Upper lobe of left lung (tissue), 6 donors: ENCODE results near the gene JMY. TPM values are rescaled to one million over a fixed set of nuclear protein-coding genes. Genes with fewer than 3 reads are reported as not detected.

ENCODE experiments used
- ATAC-seq, 2 donors: fragments of 200-7000 bp; cut with Tn5 transposase; one replicate each; pipeline ENCODE4 v1.9.1; 2022; ENCODE audit warnings: mild to moderate bottlenecking in 2 of 2, moderate library complexity in 2 of 2; ENCODE audit not compliant: low FRiP score in 2 of 2
- DNase-seq, 2 donors: peaks; one replicate each; pipeline ENCODE4 v3.0.0-alpha.2; 2019 to 2020
- H3K27ac ChIP-seq, 4 donors: fragments of 200-600 bp; sonication (generic); one replicate each; pipeline ENCODE4 v1.5.1; 2016 to 2019
- H3K27me3 ChIP-seq, 4 donors: fragments of 200-600 bp; sonication (generic); one replicate each; pipeline ENCODE4 v1.5.1; 2017 to 2019
- H3K36me3 ChIP-seq, 4 donors: fragments of 200-600 bp; sonication (generic); one replicate each; pipeline ENCODE4 v1.5.1; 2016 to 2019
- H3K4me1 ChIP-seq, 4 donors: fragments of 200-600 bp; sonication (generic); one replicate each; pipeline ENCODE4 v1.5.1; 2018 to 2019
- H3K4me3 ChIP-seq, 4 donors: fragments of 200-600 bp; sonication (generic); one replicate each; pipeline ENCODE4 v1.5.1; 2017 to 2019; ENCODE audit warnings: mild to moderate bottlenecking in 2 of 4, moderate library complexity in 1 of 4
- H3K9me3 ChIP-seq, 4 donors: fragments of 200-600 bp; sonication (generic); one replicate each; pipeline ENCODE4 v1.5.1; 2018 to 2019
- CTCF ChIP-seq, 6 experiments: fragments of 450-650 bp in 4 of 6; fragments of 200-600 bp in 2 of 6; sonication (generic) in 2 of 6; IDR thresholded peaks; one replicate each; pipeline ENCODE4 v1.5.1; 2016 to 2019; ENCODE audit warnings: antibody characterized with exemption in 6 of 6
- EP300 ChIP-seq, 4 donors: sonication (generic); formaldehyde crosslinking; IDR thresholded peaks; one replicate each; pipeline ENCODE4 v1.5.1; 2017; ENCODE audit warnings: antibody characterized with exemption in 4 of 4, control low read depth in 2 of 4
- POLR2A ChIP-seq, 4 donors: fragments of 450-650 bp; IDR thresholded peaks; one replicate each; pipeline ENCODE4 v1.5.1; 2016 to 2017; ENCODE audit warnings: antibody characterized with exemption in 4 of 4, mild to moderate bottlenecking in 2 of 4
- POLR2AphosphoS5 ChIP-seq, 2 donors: sonication (generic); formaldehyde crosslinking; IDR thresholded peaks; one replicate each; pipeline ENCODE4 v1.5.1; 2017; ENCODE audit warnings: antibody characterized with exemption in 2 of 2
- WGBS, 2 donors: methylation state at CpG; one replicate each; pipeline ENCODE4 v1.1.5; 2017 to 2018; 5-methylcytosine and 5-hydroxymethylcytosine counted together
- total RNA-seq, 6 donors: library from RNA; depleted of rRNA in 4 of 6; stranded (reverse); fragments of >200 nt in 4 of 6; gene quantifications; one replicate each; pipeline versions ENCODE4 v1.1.0 to v1.2.1, GENCODE V29; 2016 to 2021
- donor health status: DM: no; HTN: no; CAD: no; lungs with moderate emphysema.
- donor health status: DM: no; HTN: yes; CAD: no; lungs with severe emphysema.

The JMY gene
- total RNA-seq, 6 donors from 2014 or later = 7.9 to 28.8 (median 11.9) TPM

GRCh38 chr5:79318935-79319614 lies 83.1 kb downstream of the JMY start:
- Histone ChIP-seq H3K4me1 (no peaks in the 10 kb centered on the region), H3K27ac (no peak overlapping the region), H3K9me3 (no peaks in the 10 kb centered on the region), H3K36me3 (peaks cover 0 to 67% (median 15%) of the 10 kb centered on the region in 4 donors), H3K27me3 (no peaks in the 10 kb centered on the region), H3K4me3 (no peak overlapping the region)
- TF ChIP-seq EP300 (IDR thresholded peaks at IDR 0.05) = no peak
- no peak for TF ChIP-seq CTCF (IDR thresholded peaks at IDR 0.05)
- no peak for TF ChIP-seq POLR2A (IDR thresholded peaks at IDR 0.05)
- no peak for TF ChIP-seq POLR2AphosphoS5 (IDR thresholded peaks at IDR 0.05)
- peak in 1 of 2 donors; percentile 78 for ATAC-seq
- DNase-seq = no peak
- WGBS, 2 donors = 97 to 98% methylated on average over 3 of the region's 3 CpGs

GRCh38 chr5:79329453-79329852 lies 93.5 kb downstream of the JMY start:
- Histone ChIP-seq H3K4me1 (no peaks in the 10 kb centered on the region), H3K27me3 (no peaks in the 10 kb centered on the region), H3K9me3 (no peaks in the 10 kb centered on the region), H3K4me3 (no peak overlapping the region), H3K27ac (no peak overlapping the region), H3K36me3 (no peaks in the 10 kb centered on the region)
- TF ChIP-seq POLR2AphosphoS5 (IDR thresholded peaks at IDR 0.05) (no peak), POLR2A (IDR thresholded peaks at IDR 0.05) (no peak), EP300 (IDR thresholded peaks at IDR 0.05) (no peak), CTCF (IDR thresholded peaks at IDR 0.05) (no peak)
- no peak for ATAC-seq
- no peak for DNase-seq
- 81 to 82% methylated on average over 4 of the region's 4 CpGs for WGBS, 2 donors

- 83 to 87% methylated on average over 5 of the region's 5 CpGs for WGBS, 2 donors
- no peaks in the 10 kb centered on the region for H3K27me3 ChIP-seq
- H3K4me3 ChIP-seq = no peak overlapping the region
- ATAC-seq (no peak), DNase-seq (no peak)
- H3K9me3 ChIP-seq = no peaks in the 10 kb centered on the region
- no peak overlapping the region for H3K27ac ChIP-seq
- TF ChIP-seq POLR2AphosphoS5 (IDR thresholded peaks at IDR 0.05) (no peak), CTCF (IDR thresholded peaks at IDR 0.05) (no peak), EP300 (IDR thresholded peaks at IDR 0.05) (no peak), POLR2A (IDR thresholded peaks at IDR 0.05) (no peak)
- no peaks in the 10 kb centered on the region for H3K4me1 ChIP-seq
- H3K36me3 ChIP-seq = no peaks in the 10 kb centered on the region
Measured at GRCh38 chr5:79330071-79330470, 94.1 kb downstream of the JMY start.

GRCh38 chr5:79333852-79334557 lies 98.1 kb downstream of the JMY start:
- Histone ChIP-seq H3K36me3 (no peaks in the 10 kb centered on the region), H3K4me1 (no peaks in the 10 kb centered on the region), H3K27ac (no peak overlapping the region), H3K27me3 (no peaks in the 10 kb centered on the region), H3K4me3 (no peak overlapping the region), H3K9me3 (no peaks in the 10 kb centered on the region)
- TF ChIP-seq POLR2A (IDR thresholded peaks at IDR 0.05) = no peak
- no peak for TF ChIP-seq CTCF (IDR thresholded peaks at IDR 0.05)
- TF ChIP-seq POLR2AphosphoS5 (IDR thresholded peaks at IDR 0.05) = no peak
- TF ChIP-seq EP300 (IDR thresholded peaks at IDR 0.05) = no peak
- 82 to 83% methylated on average over 10 of the region's 10 CpGs for WGBS, 2 donors
- DNase-seq (no peak), ATAC-seq (no peak)
